ENCODE measurements around the gene WDR3. TPM values are rescaled to one million over a fixed set of nuclear protein-coding genes. Genes with fewer than 3 reads are reported as not detected.

WDR3 gene
- total RNA-seq: 10 to 100 TPM; 45.2 to 49.6 TPM

DNA sequence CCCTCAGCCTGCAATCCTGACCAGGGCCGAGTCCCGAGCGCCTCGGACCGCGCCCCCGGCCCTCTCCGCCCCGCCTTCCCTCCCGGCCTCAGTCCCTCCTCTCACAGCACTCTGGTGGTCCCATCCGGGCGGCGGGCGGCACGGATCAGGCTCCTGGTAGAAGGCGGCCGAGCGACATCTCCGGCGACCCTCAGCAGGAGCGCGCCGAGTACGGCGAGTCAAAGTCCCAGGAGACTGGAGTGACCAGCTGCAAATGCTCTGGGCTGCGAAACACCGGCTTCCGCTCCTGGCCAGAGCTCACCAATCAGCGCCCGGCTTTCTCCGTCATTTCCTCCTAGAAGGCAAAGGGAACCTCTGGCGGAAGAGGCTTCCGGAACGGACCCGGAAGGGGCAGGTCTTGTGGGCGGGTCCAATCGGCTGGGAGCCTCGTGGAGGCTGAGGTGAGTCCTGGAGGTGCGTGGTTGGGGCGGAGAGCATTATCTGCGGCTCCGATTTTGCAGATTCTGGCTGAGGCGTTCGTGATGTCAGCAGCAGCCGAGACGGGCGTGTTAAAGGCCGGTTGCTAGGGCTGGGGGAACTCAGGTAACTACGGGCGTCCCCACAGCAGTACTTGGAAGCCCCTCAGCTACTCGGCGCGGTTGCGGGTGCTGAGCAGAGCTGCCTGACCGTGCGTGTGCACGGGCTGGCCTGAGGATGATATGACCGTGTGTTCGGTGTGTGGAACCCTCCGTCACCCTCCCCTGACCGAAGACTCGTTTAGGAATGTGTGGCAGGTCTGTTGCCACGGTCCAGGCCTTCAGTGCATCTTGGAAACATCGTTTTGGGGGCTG, at the start of gene WDR3, which contains the start of gene GDAP2:
Gene WDR3 (plus strand): TSS at position 397 of the 830 bp plus-strand sequence. CDS start 3,581 bp downstream, outside the sequence.
Gene GDAP2 (minus strand): TSS at position 279 of the 830 bp plus-strand sequence. CDS start 9,264 bp downstream, outside the sequence.
- H3K9me3 Mint-ChIP-seq: no peaks in the 10 kb centered on the region

DNA sequence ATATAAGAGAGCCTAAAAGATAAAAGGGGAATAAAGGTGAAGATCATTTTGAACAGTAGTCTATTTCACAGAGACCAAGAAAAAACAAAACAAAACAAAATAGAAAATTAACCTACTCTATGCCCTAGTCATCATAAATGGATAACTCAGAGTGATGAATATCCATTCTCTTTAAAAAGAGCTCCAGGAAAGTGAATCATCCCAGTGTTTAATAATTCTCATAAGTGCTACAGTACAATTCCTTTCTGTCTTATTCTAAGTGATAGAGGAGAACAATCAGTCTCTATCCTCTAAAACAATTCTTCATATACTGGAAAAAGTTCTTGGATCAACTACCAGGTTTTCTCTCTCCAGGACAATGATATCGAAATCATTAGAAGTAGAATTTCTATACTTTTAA, 45.9 kb upstream of the WDR3 start:
- H3K4me1 Mint-ChIP-seq (ENCODE audit: low read depth): no peaks in the 10 kb centered on the region
- no peak overlapping the region for H3K4me3 Mint-ChIP-seq
- no peak for DNase-seq
- no peaks in the 10 kb centered on the region for H3K27me3 Mint-ChIP-seq (ENCODE audit: low read depth)
- H3K9me3 Mint-ChIP-seq: no peaks in the 10 kb centered on the region
- no peak overlapping the region for H3K27ac Mint-ChIP-seq
- CTCF ChIA-PET: no interaction called here
- peaks cover 22% of the 10 kb centered on the region for H3K36me3 Mint-ChIP-seq (ENCODE audit: low read depth)
- intact Hi-C loops (cut with micrococcal nuclease): no loop called here

More for the DNA sequence above, at the start of gene WDR3, which contains the start of gene GDAP2:
- peaks cover 19% of the 10 kb centered on the region for H3K36me3 Mint-ChIP-seq (ENCODE audit: low read depth)
- CTCF ChIA-PET: interaction anchor here (2.0 kb wide), 1 partner anchor 34 kb away, joined by 9 read pairs; no protein-coding TSS in a partner anchor
- intact Hi-C loops (cut with micrococcal nuclease): loop anchor here (1.0 to 10.0 kb wide), 7 partner anchors 35 to 1211 kb away; partner anchors contain the start of genes MAN1A2, TENT5C, TTF2 and WARS2
- H3K4me1 Mint-ChIP-seq (ENCODE audit: low read depth): peaks cover 55% of the 10 kb centered on the region
- peak within 1 kb of the TSS; percentile 79 for H3K27ac Mint-ChIP-seq
- H3K4me3 Mint-ChIP-seq: peak within 1 kb of the TSS; percentile 96
- H3K27me3 Mint-ChIP-seq (ENCODE audit: low read depth): no peaks in the 10 kb centered on the region
- peak; percentile 97 for DNase-seq

DNA sequence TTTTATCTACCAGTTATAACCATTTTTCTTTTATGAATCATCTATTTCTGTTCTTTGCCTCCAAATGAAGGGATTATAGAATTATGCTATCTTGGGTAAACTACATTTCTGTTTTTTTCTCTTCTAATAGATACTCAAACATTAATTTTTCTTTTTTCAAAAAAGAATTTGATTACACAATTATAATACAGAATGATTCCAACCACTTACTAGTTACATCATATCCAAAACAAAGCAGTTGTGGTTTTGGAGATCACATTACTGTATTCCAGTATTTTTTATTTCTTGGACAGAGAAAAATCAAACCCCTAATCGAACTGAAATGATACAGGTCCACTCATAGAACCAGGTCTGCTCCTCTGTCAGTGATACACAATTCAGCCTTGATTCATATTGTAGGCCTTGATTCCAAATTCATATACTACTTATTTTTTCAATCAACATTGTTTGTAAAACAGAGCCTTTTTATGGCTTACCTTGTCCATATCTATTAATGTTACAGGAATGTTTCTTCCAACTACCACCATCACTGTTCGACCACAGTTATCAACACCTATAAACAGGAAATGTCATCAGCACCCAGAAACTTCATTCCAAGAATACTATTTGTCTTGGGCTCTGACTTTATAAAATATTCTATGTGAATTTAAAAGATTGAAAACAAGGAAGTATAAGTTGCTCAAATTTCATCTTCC, 43.3 kb upstream of the WDR3 start:
- Mint-ChIP-seq H3K27ac (no peak overlapping the region), H3K4me3 (no peak overlapping the region), H3K4me1 (ENCODE audit: low read depth) (no peaks in the 10 kb centered on the region), H3K27me3 (ENCODE audit: low read depth) (no peaks in the 10 kb centered on the region), H3K36me3 (ENCODE audit: low read depth) (peaks cover 15% of the 10 kb centered on the region), H3K9me3 (no peaks in the 10 kb centered on the region)
- intact Hi-C loops (cut with micrococcal nuclease): no loop called here
- CTCF ChIA-PET: interaction anchor here (1.0 kb wide), 1 partner anchor 9 kb away, joined by 3 read pairs; no protein-coding TSS in a partner anchor
- no peak for DNase-seq

DNA sequence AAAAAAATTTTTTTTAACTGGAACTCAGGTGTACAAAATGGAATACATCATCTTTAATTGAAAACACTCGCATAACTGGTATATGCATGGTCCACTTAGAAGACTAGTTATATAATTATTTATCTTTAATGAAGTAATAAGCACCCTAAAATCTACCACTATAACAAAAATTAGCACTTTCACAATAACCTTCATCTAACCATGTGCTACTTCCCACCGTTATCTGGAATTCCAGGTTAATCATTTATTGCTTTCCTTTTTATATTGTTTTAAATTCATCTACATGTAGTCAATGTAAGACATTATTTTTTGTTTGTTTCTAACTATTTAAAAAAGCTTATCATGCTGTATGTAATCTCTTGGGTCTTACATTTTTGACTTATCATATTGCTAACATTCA, 39.1 kb upstream of the WDR3 start:
- Mint-ChIP-seq H3K4me3 (no peak overlapping the region), H3K4me1 (ENCODE audit: low read depth) (no peaks in the 10 kb centered on the region), H3K27ac (no peak overlapping the region), H3K27me3 (ENCODE audit: low read depth) (no peaks in the 10 kb centered on the region), H3K36me3 (ENCODE audit: low read depth) (peaks cover 9% of the 10 kb centered on the region), H3K9me3 (no peaks in the 10 kb centered on the region)
- intact Hi-C loops (cut with micrococcal nuclease): loop anchor here (10.0 kb wide), 1 partner anchor 766 kb away; the partner anchor contains the start of gene TRIM45
- no peak for DNase-seq
- CTCF ChIA-PET: no interaction called here

DNA sequence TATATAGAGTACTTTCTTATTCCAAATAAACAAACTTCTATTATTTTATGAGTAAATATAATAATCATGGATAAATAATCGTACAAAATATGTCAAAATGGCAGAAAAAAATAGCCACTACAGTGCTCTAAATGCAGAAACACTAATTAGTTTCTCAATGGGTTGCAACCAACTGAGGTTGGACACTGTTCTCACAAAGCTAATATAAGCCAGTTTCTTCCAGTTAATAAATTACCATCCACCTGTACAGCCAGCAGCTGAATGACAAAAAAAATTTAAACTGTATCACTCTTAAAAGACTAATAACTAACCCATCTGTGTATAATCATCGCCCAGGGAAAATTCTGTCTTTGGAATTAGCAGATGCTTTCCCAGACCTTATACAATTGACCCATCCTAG, 37.0 kb upstream of the WDR3 start:
- no peaks in the 10 kb centered on the region for H3K4me1 Mint-ChIP-seq (ENCODE audit: low read depth)
- H3K4me3 Mint-ChIP-seq: no peak overlapping the region
- peaks cover 12% of the 10 kb centered on the region for H3K36me3 Mint-ChIP-seq (ENCODE audit: low read depth)
- CTCF ChIA-PET: interaction anchor here (1.3 kb wide), 1 partner anchor 11 kb away, joined by 3 read pairs; no protein-coding TSS in a partner anchor
- no peaks in the 10 kb centered on the region for H3K27me3 Mint-ChIP-seq (ENCODE audit: low read depth)
- no peak overlapping the region for H3K27ac Mint-ChIP-seq
- no peak for DNase-seq
- H3K9me3 Mint-ChIP-seq: no peaks in the 10 kb centered on the region
- intact Hi-C loops (cut with micrococcal nuclease): loop anchor here (10.0 kb wide), 1 partner anchor 768 kb away; the partner anchor contains the start of gene TRIM45

DNA sequence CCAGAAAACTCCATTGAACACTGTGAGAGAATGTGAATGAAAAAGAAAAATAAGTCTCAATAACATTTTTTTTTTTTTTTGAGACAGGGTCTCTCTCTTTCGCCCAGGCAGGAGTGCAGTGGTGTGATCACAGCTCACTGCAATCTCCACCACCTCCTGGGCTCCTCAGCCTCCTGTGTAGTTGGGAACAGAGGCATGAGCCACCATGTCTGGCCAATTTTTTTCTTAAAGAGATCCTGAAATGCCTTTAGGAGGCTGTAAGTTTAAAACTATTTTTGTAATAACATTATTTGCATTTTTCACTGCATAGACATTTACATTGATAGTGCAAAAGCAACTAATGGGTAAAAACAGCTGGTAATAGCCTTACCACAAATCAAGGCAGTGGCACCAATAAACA, 35.5 kb upstream of the WDR3 start:
- no peaks in the 10 kb centered on the region for H3K4me1 Mint-ChIP-seq (ENCODE audit: low read depth)
- H3K9me3 Mint-ChIP-seq: no peaks in the 10 kb centered on the region
- intact Hi-C loops (cut with micrococcal nuclease): loop anchor here (2.0 to 10.0 kb wide), 4 partner anchors 35 to 769 kb away; partner anchors contain the start of genes GDAP2, TRIM45 and WDR3
- H3K27me3 Mint-ChIP-seq (ENCODE audit: low read depth): no peaks in the 10 kb centered on the region
- CTCF ChIA-PET: interaction anchor here (1.0 to 3.4 kb wide), 6 partner anchors 11 to 358 kb away, joined by 3 to 20 read pairs (median 6); no protein-coding TSS in a partner anchor
- no peak overlapping the region for H3K4me3 Mint-ChIP-seq
- H3K36me3 Mint-ChIP-seq (ENCODE audit: low read depth): peaks cover 12% of the 10 kb centered on the region
- no peak for DNase-seq
- H3K27ac Mint-ChIP-seq: no peak overlapping the region

DNA sequence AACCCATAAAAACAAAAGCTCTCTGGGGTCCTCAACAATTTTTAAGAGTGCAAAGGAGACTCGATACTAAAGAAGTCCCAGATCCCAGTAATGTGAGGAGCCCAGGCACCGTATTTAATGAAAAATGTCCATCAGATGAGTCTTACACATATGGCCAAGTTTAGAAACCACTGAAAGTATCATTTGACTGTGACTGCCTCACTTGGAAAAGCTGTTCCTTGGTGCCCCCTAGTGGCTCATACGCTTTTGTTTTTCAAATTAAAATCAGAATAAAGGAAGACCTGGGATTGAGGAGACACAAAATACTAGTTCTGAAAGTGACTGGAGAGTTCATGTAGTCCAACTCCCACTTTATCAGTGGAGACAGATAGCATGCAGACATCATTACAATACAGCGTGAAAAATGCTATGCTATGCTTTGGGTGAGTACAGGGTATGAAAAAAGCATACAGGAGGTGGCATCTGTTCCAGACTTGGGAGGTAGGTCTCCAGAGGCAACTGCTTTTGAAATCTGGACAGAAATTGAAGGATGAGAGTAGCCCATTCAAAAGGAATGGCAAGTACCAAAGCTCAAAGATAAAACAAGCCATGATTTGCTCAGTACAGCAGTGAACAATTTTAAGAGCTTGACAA, 33.9 kb upstream of the WDR3 start:
- Mint-ChIP-seq H3K4me1 (ENCODE audit: low read depth) (no peaks in the 10 kb centered on the region), H3K36me3 (ENCODE audit: low read depth) (peaks cover 12% of the 10 kb centered on the region), H3K27ac (no peak overlapping the region), H3K27me3 (ENCODE audit: low read depth) (no peaks in the 10 kb centered on the region), H3K4me3 (no peak overlapping the region), H3K9me3 (no peaks in the 10 kb centered on the region)
- intact Hi-C loops (cut with micrococcal nuclease): loop anchor here (1.0 to 10.0 kb wide), 6 partner anchors 33 to 771 kb away; partner anchors contain the start of genes GDAP2, TRIM45 and WDR3
- CTCF ChIA-PET: interaction anchor here (0.7 to 3.4 kb wide), 24 partner anchors 9 to 917 kb away, joined by 3 to 20 read pairs (median 5); partner anchors contain the start of genes GDAP2 and WDR3
- peak; percentile 80 for DNase-seq

DNA sequence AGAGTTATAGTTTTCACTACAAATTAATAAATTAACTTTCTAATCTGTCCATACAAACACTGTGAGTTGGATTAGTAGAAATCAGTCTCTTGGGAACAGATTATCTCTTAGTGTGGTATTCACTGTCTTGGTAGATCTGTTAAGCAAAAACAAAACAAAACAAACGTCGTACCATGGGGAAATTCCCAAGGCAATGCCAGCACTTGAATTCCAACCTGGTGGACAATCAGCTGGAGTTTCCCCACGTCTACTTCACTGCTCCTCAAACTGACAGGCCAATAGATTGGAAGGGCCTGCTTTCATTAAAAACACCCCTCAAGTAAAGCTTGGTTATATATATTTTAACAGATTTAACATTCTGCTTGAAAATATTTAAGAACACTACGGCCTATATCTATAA, 32.0 kb upstream of the WDR3 start:
- Mint-ChIP-seq H3K36me3 (ENCODE audit: low read depth) (peaks cover 15% of the 10 kb centered on the region), H3K27ac (no peak overlapping the region), H3K4me3 (no peak overlapping the region), H3K4me1 (ENCODE audit: low read depth) (no peaks in the 10 kb centered on the region), H3K27me3 (ENCODE audit: low read depth) (no peaks in the 10 kb centered on the region), H3K9me3 (no peaks in the 10 kb centered on the region)
- CTCF ChIA-PET: interaction anchor here (2.3 kb wide), 1 partner anchor 17 kb away, joined by 7 read pairs; no protein-coding TSS in a partner anchor
- intact Hi-C loops (cut with micrococcal nuclease): loop anchor here (10.0 kb wide), 1 partner anchor 773 kb away; the partner anchor contains the start of gene TRIM45
- DNase-seq: no peak

DNA sequence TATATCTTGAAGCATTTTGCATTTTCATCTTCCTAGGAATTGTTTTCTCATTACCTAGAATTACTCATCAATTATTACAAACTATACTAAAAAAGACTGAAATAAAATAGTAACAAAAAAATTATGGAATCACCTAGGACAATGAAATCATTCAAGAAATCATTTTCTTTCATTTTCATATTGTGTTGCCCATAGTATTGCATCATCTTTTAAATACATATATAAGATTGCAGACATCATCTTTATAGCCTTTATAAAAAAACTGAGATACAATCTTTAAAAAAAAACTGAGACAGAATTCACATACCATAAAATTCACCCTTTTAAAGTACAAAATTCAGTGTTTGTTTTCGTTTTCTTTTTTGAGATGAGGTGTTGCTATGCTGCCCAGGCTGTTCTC, 29.7 kb upstream of the WDR3 start:
- CTCF ChIA-PET: interaction anchor here (1.2 to 1.5 kb wide), 2 partner anchors 142 to 386 kb away, joined by 3 to 4 read pairs; no protein-coding TSS in a partner anchor
- no peaks in the 10 kb centered on the region for H3K9me3 Mint-ChIP-seq
- no peaks in the 10 kb centered on the region for H3K27me3 Mint-ChIP-seq (ENCODE audit: low read depth)
- no peak for DNase-seq
- intact Hi-C loops (cut with micrococcal nuclease): loop anchor here (10.0 kb wide), 2 partner anchors 55 to 775 kb away; partner anchors contain the start of gene TRIM45
- H3K4me3 Mint-ChIP-seq: no peak overlapping the region
- peak overlapping the region; percentile 60 for H3K27ac Mint-ChIP-seq
- H3K36me3 Mint-ChIP-seq (ENCODE audit: low read depth): peaks cover 24% of the 10 kb centered on the region
- no peaks in the 10 kb centered on the region for H3K4me1 Mint-ChIP-seq (ENCODE audit: low read depth)

DNA sequence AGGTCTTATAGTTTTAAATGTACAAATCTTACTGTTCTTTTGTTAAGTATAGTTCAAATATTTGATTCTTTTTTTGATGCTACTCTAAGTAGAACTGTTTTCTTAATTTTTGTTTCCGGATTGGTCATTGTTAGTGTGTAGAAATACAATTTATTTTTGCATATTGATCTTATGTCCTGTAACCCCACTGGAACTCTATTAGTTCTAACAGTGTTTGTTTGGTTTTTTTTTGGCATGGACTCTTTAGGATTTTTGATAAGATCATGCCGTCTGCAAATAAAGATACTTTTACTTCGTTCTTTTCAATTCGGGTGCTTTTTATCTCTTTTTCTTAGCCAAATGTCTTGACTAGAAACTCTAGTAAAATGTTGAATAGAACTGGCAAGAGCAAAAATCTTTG, 26.6 kb upstream of the WDR3 start:
- Mint-ChIP-seq H3K27ac (no peak overlapping the region), H3K27me3 (ENCODE audit: low read depth) (no peaks in the 10 kb centered on the region), H3K4me3 (no peak overlapping the region), H3K36me3 (ENCODE audit: low read depth) (peaks cover 31% of the 10 kb centered on the region), H3K9me3 (no peaks in the 10 kb centered on the region), H3K4me1 (ENCODE audit: low read depth) (no peaks in the 10 kb centered on the region)
- CTCF ChIA-PET: no interaction called here
- DNase-seq: no peak
- intact Hi-C loops (cut with micrococcal nuclease): loop anchor here (10.0 kb wide), 1 partner anchor 58 kb away; no protein-coding TSS in a partner anchor

DNA sequence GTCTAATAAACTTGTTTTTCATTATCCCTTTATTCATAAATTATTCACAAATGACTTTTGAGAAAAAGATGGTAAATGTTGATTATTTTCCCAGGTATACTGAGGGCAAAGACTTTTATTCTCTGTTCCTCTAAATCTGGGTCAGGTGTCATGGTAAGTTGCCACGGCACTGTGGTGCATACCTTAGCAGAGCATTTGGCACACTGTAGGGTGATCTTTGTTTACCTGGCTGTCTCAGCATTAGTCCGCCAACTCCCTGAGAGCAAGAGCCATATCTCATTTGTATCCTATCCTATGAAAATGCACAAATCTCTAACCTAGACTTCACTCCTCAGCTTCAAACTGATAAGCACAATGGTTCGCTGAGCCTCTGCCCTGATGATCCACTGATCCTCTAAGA, 25.1 kb upstream of the WDR3 start:
- H3K27me3 Mint-ChIP-seq (ENCODE audit: low read depth): no peaks in the 10 kb centered on the region
- intact Hi-C loops (cut with micrococcal nuclease): loop anchor here (10.0 kb wide), 1 partner anchor 60 kb away; no protein-coding TSS in a partner anchor
- H3K4me3 Mint-ChIP-seq: no peak overlapping the region
- no peak overlapping the region for H3K27ac Mint-ChIP-seq
- H3K9me3 Mint-ChIP-seq: no peaks in the 10 kb centered on the region
- no peak for DNase-seq
- CTCF ChIA-PET: no interaction called here
- peaks cover 32% of the 10 kb centered on the region for H3K36me3 Mint-ChIP-seq (ENCODE audit: low read depth)
- no peaks in the 10 kb centered on the region for H3K4me1 Mint-ChIP-seq (ENCODE audit: low read depth)

Measured in activated naive CD4-positive, alpha-beta T cell treated with anti-CD3 and anti-CD28 coated beads for 36 hours (primary cell).